SKM-1 treated with dmso at 0.1 percent for 144 hours (cell line): ENCODE measurements around the gene SLC35F3.
"Not testable (repeated sequence)": the region's sequence is repeated elsewhere in the genome, so short reads cannot be mapped to it uniquely, and the experiment has no call there.

Experiments used
- DNase-seq: peaks from one replicate; lab custom pipeline; 2025; ENCODE audit not compliant: unreplicated experiment; lab: John Stamatoyannopoulos, UW

The SLC35F3 gene

DNA sequence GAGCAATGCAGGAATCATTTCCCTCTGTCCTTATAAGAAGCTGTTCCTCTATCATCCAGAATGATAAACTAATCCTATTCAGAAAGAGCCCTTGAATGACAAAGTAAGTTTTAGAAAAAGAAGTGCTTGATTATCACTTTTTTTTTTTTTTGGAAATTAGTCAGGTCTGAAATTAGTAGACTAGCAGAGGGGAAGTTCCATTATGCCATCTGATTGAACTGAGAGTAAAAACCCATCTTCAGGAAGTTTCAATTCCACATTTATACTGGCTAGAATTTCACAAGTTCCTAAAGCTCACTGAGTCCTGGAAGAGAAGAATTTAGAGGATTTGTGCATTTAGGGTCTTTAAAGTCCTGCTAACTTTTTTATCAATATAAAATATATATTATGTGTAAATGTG, 340.0 kb downstream of the SLC35F3 start:
- peak; percentile 33 for DNase-seq

DNA sequence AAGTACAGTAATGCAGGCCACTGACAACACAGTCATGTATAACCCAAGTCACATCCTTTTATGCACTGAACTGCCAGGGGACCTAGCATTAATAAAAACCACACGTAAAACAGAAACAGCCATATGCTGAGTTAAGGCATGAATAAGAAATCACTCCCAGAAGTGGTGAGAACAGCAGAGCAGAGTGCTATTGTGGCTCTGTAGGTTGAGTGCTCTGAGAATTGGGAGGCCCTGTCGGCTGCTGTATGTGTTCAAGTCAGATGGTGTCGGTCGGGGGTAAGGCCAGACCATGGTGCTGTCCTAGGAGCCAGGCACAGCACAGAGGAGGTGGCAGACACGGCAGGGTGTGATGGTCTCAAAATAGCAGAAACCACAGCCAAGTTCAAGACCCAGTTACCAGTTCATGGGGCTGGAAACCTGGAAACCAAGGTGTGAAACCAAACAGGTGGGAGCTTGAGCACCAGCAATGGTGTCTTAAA, 342.2 kb downstream of the SLC35F3 start:
- no peak for DNase-seq

DNA sequence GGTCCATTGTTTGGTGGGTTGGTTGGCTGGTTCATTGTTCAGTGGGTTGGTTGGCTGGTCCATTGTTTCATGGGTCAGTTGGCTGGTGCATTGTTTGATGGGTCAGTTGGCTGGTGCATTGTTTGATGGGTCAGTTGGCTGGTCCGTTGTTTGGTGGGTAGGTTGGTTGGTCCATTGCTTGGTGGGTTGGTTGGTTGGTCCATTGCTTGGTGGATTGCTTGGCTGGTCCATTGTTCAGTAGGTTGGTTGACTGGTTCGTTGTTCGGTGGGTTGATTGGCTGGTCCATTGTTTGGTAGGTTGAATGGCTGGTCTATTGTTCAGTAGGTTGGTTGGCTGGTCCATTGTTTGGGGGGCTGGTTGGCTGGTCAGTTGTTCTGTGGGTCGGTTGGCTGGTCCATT, 343.3 kb downstream of the SLC35F3 start:
- not testable (repeated sequence) for DNase-seq

DNA sequence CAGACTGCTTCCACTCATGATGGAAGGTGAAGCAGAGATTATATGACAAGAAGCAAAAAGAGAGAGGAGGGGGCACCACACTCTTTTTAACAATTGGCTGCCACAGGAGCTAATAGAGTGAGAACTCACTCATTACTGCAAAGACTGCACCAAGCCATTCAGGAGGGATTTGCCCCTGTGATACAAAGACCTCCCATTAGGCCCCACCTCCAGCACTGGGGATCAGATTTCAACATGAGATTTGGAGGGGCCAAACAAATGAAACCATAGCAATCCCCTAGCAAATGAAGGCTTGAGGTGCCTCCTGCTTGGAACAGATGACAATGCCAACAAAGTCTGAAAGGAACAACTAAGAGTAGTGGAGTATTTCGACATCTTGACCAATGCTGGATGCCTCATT, 346.3 kb downstream of the SLC35F3 start:
- DNase-seq = no peak

DNA sequence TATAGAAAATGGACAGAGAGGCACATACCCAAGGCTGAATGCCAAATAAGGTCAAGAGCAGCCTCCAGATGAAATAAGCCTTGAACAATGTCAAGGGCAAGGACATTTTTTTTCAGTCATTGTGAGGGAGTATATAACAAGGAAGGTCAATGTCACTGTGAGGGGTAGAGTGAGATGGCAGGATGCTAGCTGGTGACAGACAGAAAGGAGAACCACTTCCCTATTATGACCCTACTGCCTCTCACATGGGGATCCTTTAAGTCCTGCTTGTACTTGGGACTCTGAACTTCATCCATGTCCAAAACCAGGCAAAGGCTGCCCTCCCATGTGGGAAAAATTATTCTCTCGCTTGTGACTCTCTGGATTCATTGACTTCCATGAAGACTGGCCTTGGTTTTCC, 349.3 kb downstream of the SLC35F3 start:
- DNase-seq = peak; percentile 38

DNA sequence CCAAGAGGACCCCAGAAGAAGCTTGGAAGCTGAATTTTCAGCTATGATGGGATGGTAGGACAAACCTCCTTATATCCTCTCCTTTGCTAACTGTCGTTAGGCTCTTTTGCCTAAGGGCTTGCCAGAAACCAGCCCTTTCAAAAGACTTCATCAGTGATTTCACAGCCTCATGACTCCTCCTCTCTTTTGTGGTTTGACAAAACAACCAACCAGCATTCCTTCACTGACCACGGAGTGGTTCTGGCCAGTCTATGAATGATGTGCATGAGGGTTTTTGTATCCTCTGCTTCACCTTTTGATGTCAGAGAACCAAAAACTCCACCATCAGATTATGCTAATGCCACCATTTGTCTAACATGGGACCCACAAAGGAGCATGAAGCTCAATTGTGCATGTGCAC, 351.9 kb downstream of the SLC35F3 start:
- no peak for DNase-seq

DNA sequence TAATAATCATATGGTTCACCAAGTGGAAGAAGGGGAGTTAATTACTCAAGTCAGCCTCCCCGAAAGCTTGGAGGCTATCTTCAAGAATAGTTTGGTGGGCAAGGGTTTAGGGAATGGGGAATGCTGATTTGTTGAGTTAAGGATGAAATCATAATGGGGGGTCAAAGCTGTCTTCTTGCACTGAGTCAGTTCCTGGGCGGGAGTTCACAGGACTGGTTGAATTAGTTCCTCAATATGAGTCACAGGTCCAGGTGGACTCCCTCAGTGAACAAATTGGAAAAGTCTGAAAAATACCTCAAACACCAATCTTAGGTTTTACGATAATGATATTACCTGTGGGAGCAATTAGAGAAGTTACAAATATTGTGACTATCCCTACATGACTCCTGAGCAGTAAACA, 353.6 kb downstream of the SLC35F3 start:
- no peak for DNase-seq

DNA sequence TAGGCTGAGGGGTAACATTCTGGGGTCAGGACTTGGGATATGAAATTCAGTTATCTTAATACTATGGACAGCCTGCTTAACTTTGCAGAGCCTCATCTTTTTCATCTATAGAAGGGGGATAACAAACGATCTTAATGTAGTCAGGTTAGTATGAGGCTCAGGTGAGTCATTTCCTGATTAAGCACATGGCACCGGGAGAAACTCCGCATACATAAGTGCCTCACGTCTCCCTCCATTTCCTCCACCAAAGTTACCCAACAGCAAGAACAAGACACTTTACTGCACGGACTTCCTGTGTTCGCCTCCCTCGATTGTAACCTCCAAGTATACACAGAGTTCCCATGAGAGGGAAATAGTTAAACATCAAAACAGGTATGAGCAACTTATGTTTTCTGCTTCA, 356.1 kb downstream of the SLC35F3 start:
- no peak for DNase-seq

DNA sequence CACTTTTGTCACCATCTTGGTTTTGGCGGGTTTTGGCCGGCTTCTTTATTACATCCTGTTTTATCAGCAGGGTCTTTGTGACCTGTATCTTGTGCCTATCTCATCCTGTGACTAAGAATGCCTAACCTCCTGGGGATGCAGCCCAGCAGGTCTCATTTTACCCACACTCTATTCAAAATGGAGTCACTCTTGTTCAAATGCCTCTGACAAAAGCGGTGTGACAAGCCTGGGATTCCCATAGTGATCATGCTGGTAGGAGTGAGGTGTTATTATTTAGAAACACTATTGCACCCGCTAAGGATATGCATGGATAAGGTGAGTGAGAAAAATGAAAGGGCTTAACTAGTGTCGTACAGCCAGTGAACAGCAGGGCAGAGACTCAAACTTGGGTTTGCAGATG, 357.1 kb downstream of the SLC35F3 start:
- no peak for DNase-seq

DNA sequence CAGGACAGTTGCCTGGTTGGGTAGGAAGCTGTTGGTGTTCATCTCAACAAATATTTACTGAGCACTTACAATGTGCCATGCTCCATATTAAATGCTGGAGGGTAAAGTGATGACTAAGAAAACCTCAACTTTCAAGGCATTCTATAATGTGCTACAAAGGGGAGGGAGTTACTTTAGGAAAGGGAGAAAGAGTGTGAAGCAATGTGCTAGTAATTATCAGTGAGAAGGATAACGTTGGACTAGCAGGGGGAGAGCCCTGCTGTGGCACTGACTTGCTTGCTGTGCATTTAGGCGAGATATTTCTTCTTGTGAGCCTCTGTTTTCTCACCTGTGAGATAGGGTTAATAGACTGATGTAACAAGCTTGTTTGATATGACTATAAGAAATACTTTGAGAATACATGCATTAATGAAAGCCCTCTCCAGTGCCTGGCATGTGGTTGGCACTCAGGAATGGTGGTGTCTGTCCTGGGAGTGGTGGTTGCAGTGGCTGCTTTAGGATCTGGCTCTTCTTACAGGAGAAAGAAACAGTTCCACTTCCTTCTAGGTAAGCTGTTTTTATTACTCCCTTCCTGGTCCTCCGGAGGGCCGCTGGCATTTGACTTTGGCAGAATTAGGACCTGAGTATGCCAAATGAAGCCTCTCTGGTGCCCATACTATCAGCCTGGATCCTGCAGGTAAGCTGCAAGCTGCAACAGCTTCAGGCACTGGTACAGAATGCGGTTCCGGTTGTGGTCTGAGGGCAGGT, 357.7 kb downstream of the SLC35F3 start:
- no peak for DNase-seq

DNA sequence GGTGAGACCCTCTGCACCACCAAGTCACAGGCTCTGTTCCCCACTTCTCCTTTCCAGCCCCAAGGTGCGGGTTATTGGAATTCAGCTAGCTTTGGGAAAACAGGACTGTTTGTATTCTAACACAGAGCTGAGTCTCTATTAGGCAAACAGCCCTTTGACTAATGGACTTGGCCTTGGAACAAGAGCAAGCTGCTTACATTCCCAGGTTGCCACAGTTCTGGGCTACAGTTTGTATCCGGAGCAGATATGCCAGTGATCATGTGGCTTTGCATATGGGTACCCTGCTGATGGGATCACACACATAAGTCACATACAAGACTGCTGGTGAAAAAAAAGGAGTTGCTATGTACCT, 358.3 kb downstream of the SLC35F3 start:
- DNase-seq = no peak

DNA sequence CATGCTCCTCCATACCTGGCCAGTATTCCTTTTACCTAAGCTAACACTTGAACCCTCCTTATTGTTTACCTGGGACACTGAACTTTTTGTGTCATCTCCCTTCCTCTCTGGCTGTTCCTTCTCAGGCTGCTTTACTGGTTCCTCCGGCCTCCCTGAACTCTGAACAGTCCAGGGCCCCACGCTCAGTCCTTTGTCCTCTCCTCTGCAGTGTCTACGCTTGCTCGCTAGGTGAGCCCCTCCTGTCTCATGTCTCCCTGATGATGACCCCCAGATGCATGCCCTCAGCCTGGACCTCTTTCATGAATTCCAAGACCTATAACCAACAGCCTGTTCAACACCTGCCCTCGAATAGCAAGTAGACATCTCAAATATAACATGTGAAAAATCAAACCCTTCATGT, 360.4 kb downstream of the SLC35F3 start:
- no peak for DNase-seq

DNA sequence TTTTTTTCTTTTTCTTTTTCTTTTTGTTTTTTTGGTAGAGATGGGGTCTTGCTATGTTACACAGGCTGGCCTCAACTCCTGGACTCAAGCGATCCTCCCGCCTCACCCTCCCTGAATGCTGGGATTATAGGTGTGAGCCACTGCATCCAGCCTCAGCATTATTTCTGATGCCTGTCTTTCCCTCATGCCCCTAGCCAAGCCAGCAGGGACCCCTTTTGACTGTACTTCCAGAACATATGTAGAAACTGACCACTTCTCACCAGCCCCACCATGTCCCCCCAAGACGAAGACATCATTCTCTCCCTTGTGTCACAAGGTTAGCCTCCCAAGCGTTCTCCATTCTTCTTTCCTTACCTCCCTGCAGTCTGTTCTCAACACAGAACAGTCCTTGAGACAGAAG, 360.8 kb downstream of the SLC35F3 start:
- no peak for DNase-seq

DNA sequence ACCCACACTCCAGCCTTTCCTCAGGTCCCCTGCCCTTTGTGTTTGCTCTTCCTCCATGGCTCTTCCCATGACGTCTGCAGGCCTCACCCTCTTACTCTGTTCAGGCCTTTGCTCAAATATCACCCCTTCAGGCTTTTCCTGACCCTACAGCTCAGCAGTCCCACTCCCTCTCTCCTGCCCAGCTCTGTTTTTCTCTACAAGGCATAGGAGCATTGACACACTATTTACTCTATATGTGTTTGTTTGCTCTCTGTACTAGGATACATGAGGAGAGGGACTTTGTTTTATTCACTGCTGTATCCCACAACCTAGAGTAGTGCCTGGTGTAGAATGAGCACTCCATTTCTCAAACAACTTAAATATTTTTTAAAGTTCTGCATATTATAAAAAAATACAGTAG, 361.4 kb downstream of the SLC35F3 start:
- DNase-seq = no peak

DNA sequence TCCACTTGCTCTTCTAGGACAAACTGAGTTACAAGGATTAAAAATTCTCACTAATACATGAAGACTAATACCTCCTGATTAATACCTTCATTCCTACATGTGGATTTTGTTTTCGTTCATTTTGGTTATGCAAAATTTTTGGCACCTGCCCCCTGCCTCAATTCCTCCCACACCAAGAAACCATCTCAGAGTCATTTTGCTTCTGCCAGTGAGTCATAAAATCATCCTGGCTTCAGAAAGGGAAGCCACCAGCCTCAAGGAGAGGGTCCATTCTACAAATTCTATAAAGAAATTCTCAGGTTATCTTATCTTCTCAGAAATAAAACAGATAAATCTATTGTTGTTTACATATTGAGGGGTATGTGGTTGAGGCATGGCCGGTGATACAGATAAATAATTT, 365.6 kb downstream of the SLC35F3 start:
- no peak for DNase-seq

DNA sequence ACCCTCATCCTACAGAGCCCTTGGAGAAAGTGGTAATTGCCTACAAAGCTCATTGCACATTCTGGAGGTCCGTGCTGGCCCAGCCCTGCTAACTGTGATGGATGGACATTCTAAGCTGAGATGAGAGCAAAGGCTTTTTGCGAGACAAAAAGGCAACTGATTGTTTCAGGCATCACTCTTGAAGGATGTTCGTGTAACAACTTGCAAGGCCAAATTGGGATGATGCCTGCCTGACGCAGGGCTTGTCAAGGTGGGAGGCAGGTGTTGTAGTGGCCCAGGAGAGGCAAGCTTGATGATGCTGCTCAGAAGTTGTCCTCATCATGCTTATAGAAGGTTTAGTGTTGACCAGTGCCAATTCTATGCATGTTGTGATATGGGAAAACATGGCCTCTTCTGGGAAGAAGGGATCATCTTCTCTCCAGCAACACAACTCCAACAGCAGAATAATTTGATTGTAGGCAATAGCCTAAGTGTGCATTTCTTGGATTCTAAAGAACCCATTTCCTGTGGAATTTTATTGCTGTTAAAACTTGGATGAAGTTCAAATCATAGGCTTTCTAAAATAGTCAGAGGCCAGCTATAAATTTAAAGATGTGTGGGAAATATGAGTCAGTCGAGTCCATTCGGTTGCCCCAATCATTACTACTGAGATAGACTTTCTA, 366.2 kb downstream of the SLC35F3 start:
- DNase-seq = no peak

DNA sequence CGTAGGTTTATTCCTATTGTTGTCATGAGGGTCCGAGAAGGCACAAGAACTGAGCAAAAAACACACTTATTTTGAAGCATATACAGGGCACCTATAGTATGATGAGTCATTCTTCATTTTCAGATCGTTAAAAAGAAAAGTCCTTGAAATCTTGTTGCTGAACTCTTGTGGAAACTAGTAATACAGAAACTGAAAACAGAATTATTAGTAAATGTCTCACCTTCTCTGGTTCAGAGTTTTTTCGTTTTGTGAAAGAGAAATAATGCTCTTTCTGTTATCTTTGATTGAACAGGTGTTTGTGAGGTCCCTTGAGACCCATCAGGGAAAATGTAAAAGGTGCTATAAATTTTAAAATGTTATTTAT, 366.7 kb downstream of the SLC35F3 start:
- DNase-seq = no peak

DNA sequence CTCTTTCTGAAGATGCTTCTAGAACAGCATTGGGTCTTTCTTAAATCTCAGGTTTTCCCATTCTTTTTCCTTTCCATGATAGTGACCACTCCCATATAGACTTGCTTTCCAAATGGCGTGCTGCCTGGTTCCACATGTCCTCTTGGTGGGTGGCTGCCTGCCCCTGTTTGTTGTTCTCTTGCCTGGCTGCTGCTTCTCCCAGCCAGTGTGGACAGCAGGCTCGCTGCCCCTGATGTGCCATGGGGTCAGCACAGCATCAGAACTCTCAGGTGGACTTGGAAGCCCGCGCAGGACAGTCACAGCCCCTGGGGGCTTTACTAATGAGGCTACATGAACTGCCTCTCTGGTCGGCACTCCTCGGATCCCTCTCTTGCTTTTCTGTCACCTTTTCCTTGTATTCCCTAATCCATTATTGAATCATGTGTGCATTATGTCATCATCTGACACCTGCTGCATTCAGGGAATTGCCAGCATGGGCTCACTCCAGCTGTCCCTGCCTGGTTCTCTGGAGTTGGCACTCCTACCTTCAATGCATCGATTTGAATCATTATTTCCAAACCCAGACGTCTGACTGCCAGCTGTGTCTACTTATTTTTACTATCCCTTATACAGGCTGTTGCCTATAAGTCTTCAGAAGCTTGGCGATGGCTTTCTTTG, 368.3 kb downstream of the SLC35F3 start:
- DNase-seq = no peak

DNA sequence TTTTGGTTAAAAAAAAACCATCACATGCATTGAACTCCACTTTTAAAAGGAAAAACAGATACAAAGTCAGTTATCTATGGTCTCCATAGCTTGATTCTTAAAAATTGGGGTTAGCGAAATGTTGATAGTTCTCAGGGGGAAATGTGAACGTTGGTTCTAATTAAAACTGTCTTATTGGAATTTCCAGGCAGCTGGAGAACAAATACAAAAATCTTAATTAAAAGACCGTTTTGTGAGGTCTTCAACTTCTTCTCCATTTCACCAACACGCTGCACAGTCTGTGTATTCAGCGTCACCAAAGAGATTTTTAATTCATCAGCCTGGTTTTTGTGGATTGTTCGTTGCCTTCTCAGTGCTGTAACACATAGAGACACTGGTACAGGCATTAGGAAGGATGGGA, 369.5 kb downstream of the SLC35F3 start:
- no peak for DNase-seq

DNA sequence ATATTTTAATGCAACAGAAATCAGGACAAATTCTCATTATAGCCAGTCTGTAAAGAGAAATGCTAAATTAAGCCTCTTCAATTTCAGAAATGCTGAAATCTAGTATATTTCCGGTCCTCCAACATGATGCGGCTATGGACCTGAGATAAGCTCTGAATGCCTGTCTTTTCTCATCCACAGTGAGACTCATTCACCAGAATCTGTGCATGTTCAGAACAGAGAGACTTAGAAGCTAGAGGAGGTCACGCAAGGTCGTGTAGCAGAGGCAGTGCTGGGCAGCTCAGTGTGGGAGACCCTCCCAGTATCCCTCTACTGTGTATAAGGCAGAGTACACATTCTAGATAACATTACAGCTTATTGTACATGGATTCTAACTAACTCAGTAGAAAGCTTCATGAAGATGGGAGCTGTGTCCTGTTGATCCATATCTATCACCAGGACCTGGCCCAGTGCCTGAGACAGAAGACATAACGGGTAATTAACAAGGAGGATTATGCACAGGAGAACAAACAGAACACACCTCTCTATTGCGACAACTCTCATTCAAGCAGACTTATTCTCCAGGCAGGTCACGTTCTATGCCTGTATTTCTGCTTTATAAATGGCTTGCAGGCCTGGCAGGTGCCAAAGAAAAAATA, 371.8 kb downstream of the SLC35F3 start:
- DNase-seq = no peak

DNA sequence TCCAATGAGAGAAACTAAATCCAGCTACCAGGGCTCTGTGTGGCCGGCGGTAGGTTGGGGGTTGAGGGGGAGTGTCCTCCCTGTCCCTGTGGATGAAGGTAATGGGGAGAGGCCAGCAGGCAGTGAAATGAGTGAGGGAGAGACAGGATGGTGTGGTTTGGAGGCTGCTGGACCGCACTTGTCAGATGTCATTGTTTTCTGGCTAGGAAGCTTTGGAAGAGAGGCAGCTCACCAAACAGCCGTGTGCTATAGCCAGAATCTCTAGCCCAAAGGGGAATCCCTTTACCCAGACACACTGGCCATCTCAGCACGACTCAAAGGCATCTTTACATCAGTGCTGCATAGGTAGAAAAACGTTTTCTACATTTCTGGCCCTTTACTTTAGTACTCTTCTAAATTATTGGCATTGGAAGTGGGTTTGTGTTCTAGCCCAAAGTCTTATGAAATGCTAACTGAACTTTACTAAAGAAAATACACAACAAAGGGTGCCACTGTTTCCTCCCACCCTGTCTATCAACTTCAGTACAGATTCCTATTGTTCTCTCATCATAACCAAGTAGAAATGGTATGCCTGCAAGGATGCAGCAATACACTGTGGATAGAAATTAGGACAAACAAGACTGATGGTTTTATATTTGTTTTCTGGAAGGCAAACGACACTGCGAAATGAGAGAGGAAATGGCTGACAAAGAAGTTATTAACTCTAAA, 372.8 kb downstream of the SLC35F3 start:
- DNase-seq = no peak
